ENCODE data around the gene CNKSR2. TPM values are rescaled to one million over a fixed set of nuclear protein-coding genes. Genes with fewer than 3 reads are reported as not detected.

The CNKSR2 gene
- total and polyA plus RNA-seq, 11 donors: 0.07 to 3.0 (median 0.47) TPM; not detected in 1

DNA sequence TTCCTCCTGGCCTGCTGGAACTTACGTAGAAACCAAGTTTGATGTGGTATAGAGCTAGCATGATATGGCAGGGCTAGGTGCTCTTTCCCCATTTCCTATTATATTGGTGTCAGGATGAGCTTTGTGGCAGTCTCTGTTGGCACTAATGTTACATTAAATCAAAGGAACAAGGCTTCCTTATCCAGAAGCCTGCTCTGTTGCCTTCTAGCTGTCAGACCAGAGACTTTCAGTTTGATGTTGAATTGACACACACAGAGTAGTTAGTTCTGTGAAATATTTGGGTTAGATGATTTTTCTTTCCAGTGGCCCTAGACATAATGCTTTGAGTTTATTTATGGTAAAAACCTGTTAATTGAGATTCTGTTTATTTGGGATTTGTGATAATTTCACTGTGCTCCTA is 10.0 kb downstream of the CNKSR2 start:
- no peak for TF ChIP-seq POLR2A (IDR thresholded peaks at IDR 0.05)
- TF ChIP-seq, protein P1, sequence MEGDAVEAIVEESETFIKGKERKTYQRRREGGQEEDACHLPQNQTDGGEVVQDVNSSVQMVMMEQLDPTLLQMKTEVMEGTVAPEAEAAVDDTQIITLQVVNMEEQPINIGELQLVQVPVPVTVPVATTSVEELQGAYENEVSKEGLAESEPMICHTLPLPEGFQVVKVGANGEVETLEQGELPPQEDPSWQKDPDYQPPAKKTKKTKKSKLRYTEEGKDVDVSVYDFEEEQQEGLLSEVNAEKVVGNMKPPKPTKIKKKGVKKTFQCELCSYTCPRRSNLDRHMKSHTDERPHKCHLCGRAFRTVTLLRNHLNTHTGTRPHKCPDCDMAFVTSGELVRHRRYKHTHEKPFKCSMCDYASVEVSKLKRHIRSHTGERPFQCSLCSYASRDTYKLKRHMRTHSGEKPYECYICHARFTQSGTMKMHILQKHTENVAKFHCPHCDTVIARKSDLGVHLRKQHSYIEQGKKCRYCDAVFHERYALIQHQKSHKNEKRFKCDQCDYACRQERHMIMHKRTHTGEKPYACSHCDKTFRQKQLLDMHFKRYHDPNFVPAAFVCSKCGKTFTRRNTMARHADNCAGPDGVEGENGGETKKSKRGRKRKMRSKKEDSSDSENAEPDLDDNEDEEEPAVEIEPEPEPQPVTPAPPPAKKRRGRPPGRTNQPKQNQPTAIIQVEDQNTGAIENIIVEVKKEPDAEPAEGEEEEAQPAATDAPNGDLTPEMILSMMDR (IDR thresholded peaks at IDR 0.05): no peak
- Histone ChIP-seq H3K4me1 (no peaks in the 10 kb centered on the region), H3K4me3 (no peak overlapping the region), H3K36me3 (no peaks in the 10 kb centered on the region), H3K9me3 (no peaks in the 10 kb centered on the region), H3K27me3 (peaks cover 0 to 4% (median 0%) of the 10 kb centered on the region in 9 donors), H3K27ac (no peak overlapping the region)
- DNase-seq: no peak
- WGBS, 4 donors: 74 to 93% (median 86%) methylated on average over 1 of the region's 1 CpG
- ATAC-seq: no peak
- intact Hi-C loops (cut with DNase I): no loop called here

DNA sequence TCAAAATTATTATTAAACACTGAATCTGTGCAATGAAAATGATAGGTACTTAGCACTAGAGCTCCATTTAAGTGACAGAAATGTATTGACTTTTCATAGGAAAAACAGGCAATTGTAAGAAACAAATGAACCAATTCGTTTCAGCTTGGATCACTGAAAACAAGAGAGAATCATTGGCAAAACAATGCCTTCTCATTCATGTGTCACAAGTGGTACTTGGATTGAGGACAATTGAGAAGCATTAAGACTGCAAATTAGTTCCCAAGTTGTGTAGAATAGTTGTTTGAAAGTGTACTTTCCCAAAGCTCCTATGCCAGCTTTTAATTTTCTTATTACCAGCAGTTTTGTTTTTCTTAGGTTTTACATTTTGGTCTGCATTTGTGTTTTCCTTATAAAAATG is 20.6 kb downstream of the CNKSR2 start:
- DNase-seq (no peak), ATAC-seq (no peak)
- no peaks in the 10 kb centered on the region for H3K4me1 ChIP-seq
- peaks cover 0 to 4% (median 0%) of the 10 kb centered on the region in 12 donors for H3K9me3 ChIP-seq
- TF ChIP-seq POLR2A (IDR thresholded peaks at IDR 0.05): no peak
- TF ChIP-seq, protein P1 (IDR thresholded peaks at IDR 0.05): no peak
- H3K27ac ChIP-seq: no peak overlapping the region
- H3K27me3 ChIP-seq: no peaks in the 10 kb centered on the region
- no peak overlapping the region for H3K4me3 ChIP-seq
- intact Hi-C loops (cut with DNase I): no loop called here
- WGBS, 4 donors: 16 to 50% (median 37%) methylated on average over 1 of the region's 1 CpG
- no peaks in the 10 kb centered on the region for H3K36me3 ChIP-seq

DNA sequence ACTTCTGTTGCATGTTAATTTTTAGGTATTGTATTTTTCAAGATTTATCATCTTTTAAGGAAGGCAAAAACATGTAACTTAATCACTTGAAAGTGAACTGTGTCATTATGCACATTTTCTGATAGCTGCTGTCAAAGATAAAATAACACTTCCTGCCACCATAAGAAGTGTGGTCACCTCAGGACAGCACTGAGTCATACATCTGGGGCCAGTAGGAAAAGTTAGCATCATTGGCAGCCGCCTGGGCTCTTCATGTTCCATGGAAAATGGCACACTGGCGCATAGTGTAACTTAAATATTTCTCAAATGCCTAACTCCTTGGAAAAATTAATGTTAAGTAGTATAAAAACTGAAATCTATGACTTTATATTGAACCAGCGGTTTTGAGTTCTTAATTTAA is 24.2 kb downstream of the CNKSR2 start:
- H3K27ac ChIP-seq: no peak overlapping the region
- H3K36me3 ChIP-seq: no peaks in the 10 kb centered on the region
- intact Hi-C loops (cut with DNase I): no loop called here
- ATAC-seq (no peak), DNase-seq (no peak)
- no peaks in the 10 kb centered on the region for H3K9me3 ChIP-seq
- 51 to 88% (median 65%) methylated on average over 3 of the region's 3 CpGs for WGBS, 4 donors
- H3K4me1 ChIP-seq: no peaks in the 10 kb centered on the region
- no peak overlapping the region for H3K4me3 ChIP-seq
- no peaks in the 10 kb centered on the region for H3K27me3 ChIP-seq
- no peak for TF ChIP-seq POLR2A (IDR thresholded peaks at IDR 0.05)
- TF ChIP-seq, protein P1 (IDR thresholded peaks at IDR 0.05): no peak

DNA sequence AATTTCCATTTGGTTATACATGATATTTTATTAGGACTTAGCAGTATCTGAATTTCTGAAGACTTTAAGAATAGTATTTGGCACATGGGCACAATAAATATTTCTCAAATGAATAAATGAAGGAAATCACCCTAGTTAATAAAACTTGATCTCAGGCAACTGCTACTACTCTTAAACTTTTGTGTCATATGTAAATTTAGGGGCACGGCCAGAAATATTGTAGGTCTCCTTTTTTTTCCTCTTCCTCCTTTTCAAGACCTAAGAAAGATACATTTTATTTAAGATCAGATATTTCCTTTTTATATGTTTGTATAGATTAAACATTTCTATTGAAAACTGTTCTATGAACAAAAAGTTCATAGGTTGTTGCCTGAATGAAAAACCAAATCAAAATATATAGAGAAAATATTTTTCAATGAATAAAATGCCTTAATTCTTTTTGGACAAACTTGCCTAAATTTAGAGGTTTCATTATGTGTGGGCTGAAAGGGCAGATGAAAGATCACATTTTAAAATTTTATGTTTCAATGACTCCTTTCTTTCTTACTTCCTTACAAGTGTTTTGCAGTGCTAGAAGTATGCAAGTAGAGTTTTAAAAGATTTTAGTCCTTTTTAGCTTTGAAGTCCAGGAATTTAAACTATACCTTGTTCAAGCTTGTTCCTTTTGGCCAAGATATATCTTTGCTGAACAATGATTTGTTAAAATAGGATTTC is 26.3 kb downstream of the CNKSR2 start:
- Histone ChIP-seq H3K36me3 (no peaks in the 10 kb centered on the region), H3K27me3 (no peaks in the 10 kb centered on the region), H3K9me3 (no peaks in the 10 kb centered on the region), H3K27ac (no peak overlapping the region), H3K4me1 (no peaks in the 10 kb centered on the region), H3K4me3 (no peak overlapping the region)
- DNase-seq (no peak), ATAC-seq (no peak)
- 70 to 88% (median 79%) methylated on average over 1 of the region's 1 CpG for WGBS, 4 donors
- TF ChIP-seq POLR2A (IDR thresholded peaks at IDR 0.05): no peak
- TF ChIP-seq, protein P1 (IDR thresholded peaks at IDR 0.05): no peak
- intact Hi-C loops (cut with DNase I): no loop called here
